ENCODE results near the gene GNA12. TPM values are rescaled to one million over a fixed set of nuclear protein-coding genes. Genes with fewer than 3 reads are reported as not detected.
"Not testable (repeated sequence)": the region's sequence is repeated elsewhere in the genome, so short reads cannot be mapped to it uniquely, and the experiment has no call there.

GNA12 gene
- total RNA-seq, 1 donor = 22.7 TPM

- H3K27me3 ChIP-seq (ENCODE audit: insufficient read depth, low read length); H3K4me3 ChIP-seq (ENCODE audit: low read length): not testable (repeated sequence)
- peaks cover 61% of the 10 kb centered on the region for H3K4me1 ChIP-seq (ENCODE audit: insufficient read depth, low read length)
Measured at GRCh38 chr7:2737005-2737743, 106.9 kb downstream of the GNA12 start.

GRCh38 chr7:2736411-2736914 lies 107.6 kb downstream of the GNA12 start:
- Histone ChIP-seq H3K27me3 (ENCODE audit: insufficient read depth, low read length) (no peaks in the 10 kb centered on the region), H3K9me3 (ENCODE audit: low read depth, low read length) (no peaks in the 10 kb centered on the region), H3K4me3 (ENCODE audit: low read length) (no peak overlapping the region), H3K4me1 (ENCODE audit: insufficient read depth, low read length) (peaks cover 61% of the 10 kb centered on the region)

More at GRCh38 chr7:2737005-2737743, 106.9 kb downstream of the GNA12 start:
- H3K9me3 ChIP-seq (ENCODE audit: low read depth, low read length) = not testable (repeated sequence)

GRCh38 chr7:2735744-2736143 lies 108.4 kb downstream of the GNA12 start:
- Histone ChIP-seq H3K4me3 (ENCODE audit: low read length) (no peak overlapping the region), H3K9me3 (ENCODE audit: low read depth, low read length) (no peaks in the 10 kb centered on the region), H3K4me1 (ENCODE audit: insufficient read depth, low read length) (peaks cover 61% of the 10 kb centered on the region), H3K27me3 (ENCODE audit: insufficient read depth, low read length) (no peaks in the 10 kb centered on the region)

- no peaks in the 10 kb centered on the region for H3K27me3 ChIP-seq (ENCODE audit: insufficient read depth, low read length)
- no peaks in the 10 kb centered on the region for H3K9me3 ChIP-seq (ENCODE audit: low read depth, low read length)
- H3K4me1 ChIP-seq (ENCODE audit: insufficient read depth, low read length) = peaks cover 61% of the 10 kb centered on the region
- no peak overlapping the region for H3K4me3 ChIP-seq (ENCODE audit: low read length)
Measured at GRCh38 chr7:2734751-2735571, 109.1 kb downstream of the GNA12 start.

- no peaks in the 10 kb centered on the region for H3K27me3 ChIP-seq (ENCODE audit: insufficient read depth, low read length)
- no peak overlapping the region for H3K4me3 ChIP-seq (ENCODE audit: low read length)
- no peaks in the 10 kb centered on the region for H3K9me3 ChIP-seq (ENCODE audit: low read depth, low read length)
- peaks cover 65% of the 10 kb centered on the region for H3K4me1 ChIP-seq (ENCODE audit: insufficient read depth, low read length)
Measured at GRCh38 chr7:2734084-2734686, 109.9 kb downstream of the GNA12 start.

- H3K4me3 ChIP-seq (ENCODE audit: low read length) = no peak overlapping the region
- H3K4me1 ChIP-seq (ENCODE audit: insufficient read depth, low read length) = peaks cover 63% of the 10 kb centered on the region
- H3K9me3 ChIP-seq (ENCODE audit: low read depth, low read length) = no peaks in the 10 kb centered on the region
- no peaks in the 10 kb centered on the region for H3K27me3 ChIP-seq (ENCODE audit: insufficient read depth, low read length)
Measured at GRCh38 chr7:2732959-2733584, 111.0 kb downstream of the GNA12 start.

GRCh38 chr7:2732388-2732787 lies 111.7 kb downstream of the GNA12 start:
- H3K9me3 ChIP-seq (ENCODE audit: low read depth, low read length) = no peaks in the 10 kb centered on the region
- no peaks in the 10 kb centered on the region for H3K27me3 ChIP-seq (ENCODE audit: insufficient read depth, low read length)
- peaks cover 63% of the 10 kb centered on the region for H3K4me1 ChIP-seq (ENCODE audit: insufficient read depth, low read length)
- no peak overlapping the region for H3K4me3 ChIP-seq (ENCODE audit: low read length)

GRCh38 chr7:2730846-2731770 lies 113.0 kb downstream of the GNA12 start:
- no peaks in the 10 kb centered on the region for H3K27me3 ChIP-seq (ENCODE audit: insufficient read depth, low read length)
- peaks cover 52% of the 10 kb centered on the region for H3K4me1 ChIP-seq (ENCODE audit: insufficient read depth, low read length)
- no peak overlapping the region for H3K4me3 ChIP-seq (ENCODE audit: low read length)
- no peaks in the 10 kb centered on the region for H3K9me3 ChIP-seq (ENCODE audit: low read depth, low read length)

GRCh38 chr7:2729893-2730716 lies 114.0 kb downstream of the GNA12 start:
- H3K27me3 ChIP-seq (ENCODE audit: insufficient read depth, low read length) = no peaks in the 10 kb centered on the region
- no peak overlapping the region for H3K4me3 ChIP-seq (ENCODE audit: low read length)
- peaks cover 42% of the 10 kb centered on the region for H3K4me1 ChIP-seq (ENCODE audit: insufficient read depth, low read length)
- H3K9me3 ChIP-seq (ENCODE audit: low read depth, low read length) = no peaks in the 10 kb centered on the region

- H3K4me3 ChIP-seq (ENCODE audit: low read length) = no peak overlapping the region
- no peaks in the 10 kb centered on the region for H3K27me3 ChIP-seq (ENCODE audit: insufficient read depth, low read length)
- H3K9me3 ChIP-seq (ENCODE audit: low read depth, low read length) = no peaks in the 10 kb centered on the region
- peaks cover 33% of the 10 kb centered on the region for H3K4me1 ChIP-seq (ENCODE audit: insufficient read depth, low read length)
Measured at GRCh38 chr7:2729031-2729892, 114.8 kb downstream of the GNA12 start.

GRCh38 chr7:2728316-2729030 lies 115.6 kb downstream of the GNA12 start:
- no peak overlapping the region for H3K4me3 ChIP-seq (ENCODE audit: low read length)
- H3K4me1 ChIP-seq (ENCODE audit: insufficient read depth, low read length) = peaks cover 25% of the 10 kb centered on the region
- no peaks in the 10 kb centered on the region for H3K9me3 ChIP-seq (ENCODE audit: low read depth, low read length)
- no peaks in the 10 kb centered on the region for H3K27me3 ChIP-seq (ENCODE audit: insufficient read depth, low read length)

- H3K9me3 ChIP-seq (ENCODE audit: low read depth, low read length); H3K4me3 ChIP-seq (ENCODE audit: low read length); H3K27me3 ChIP-seq (ENCODE audit: insufficient read depth, low read length): not testable (repeated sequence)
- peaks cover 19% of the 10 kb centered on the region for H3K4me1 ChIP-seq (ENCODE audit: insufficient read depth, low read length)
Measured at GRCh38 chr7:2727206-2727605, 116.9 kb downstream of the GNA12 start.
